ENCODE data around the gene TSPEAR.

Gene TSPEAR

DNA sequence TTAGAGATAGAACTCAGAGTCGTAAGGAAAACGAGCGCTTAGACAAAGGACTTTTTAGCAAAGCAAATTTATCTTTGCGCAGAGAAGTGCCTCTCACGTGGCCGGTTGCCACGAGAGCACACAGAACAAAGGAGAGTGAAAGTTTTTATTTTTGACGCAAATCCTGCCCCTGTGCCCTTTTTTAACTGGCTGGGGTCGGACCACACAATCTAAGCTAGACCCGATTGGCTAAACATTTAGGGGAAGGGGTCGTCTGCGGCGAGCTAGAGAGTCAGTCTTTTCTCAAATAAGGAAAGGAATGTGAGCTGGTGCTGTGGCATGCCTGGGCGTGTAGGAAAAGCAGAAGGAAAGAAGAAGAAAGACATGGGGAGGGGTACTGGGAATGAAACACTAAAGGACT lies 162.4 kb downstream of the TSPEAR start:
- no peak for DNase-seq (ENCODE audit: low spot score)
- TF ChIP-seq CTCF (IDR thresholded peaks at IDR 0.05; ENCODE audit: extremely low read depth, insufficient read depth, missing control alignments), result no peak
- in situ Hi-C loops (cut with MboI; ENCODE audit: low pct_unique_long_range_greater_than_20kb, low sequenced_read_pairs, unreplicated experiment), result no loop called here

- in situ Hi-C loops (cut with MboI; ENCODE audit: low pct_unique_long_range_greater_than_20kb, low sequenced_read_pairs, unreplicated experiment), result no loop called here
- DNase-seq (ENCODE audit: low spot score), result no peak
- no peak for TF ChIP-seq CTCF (IDR thresholded peaks at IDR 0.05; ENCODE audit: extremely low read depth, insufficient read depth, missing control alignments)
Observed at GRCh38 chr21:44548381-44548780, 163.0 kb downstream of the TSPEAR start.

DNA sequence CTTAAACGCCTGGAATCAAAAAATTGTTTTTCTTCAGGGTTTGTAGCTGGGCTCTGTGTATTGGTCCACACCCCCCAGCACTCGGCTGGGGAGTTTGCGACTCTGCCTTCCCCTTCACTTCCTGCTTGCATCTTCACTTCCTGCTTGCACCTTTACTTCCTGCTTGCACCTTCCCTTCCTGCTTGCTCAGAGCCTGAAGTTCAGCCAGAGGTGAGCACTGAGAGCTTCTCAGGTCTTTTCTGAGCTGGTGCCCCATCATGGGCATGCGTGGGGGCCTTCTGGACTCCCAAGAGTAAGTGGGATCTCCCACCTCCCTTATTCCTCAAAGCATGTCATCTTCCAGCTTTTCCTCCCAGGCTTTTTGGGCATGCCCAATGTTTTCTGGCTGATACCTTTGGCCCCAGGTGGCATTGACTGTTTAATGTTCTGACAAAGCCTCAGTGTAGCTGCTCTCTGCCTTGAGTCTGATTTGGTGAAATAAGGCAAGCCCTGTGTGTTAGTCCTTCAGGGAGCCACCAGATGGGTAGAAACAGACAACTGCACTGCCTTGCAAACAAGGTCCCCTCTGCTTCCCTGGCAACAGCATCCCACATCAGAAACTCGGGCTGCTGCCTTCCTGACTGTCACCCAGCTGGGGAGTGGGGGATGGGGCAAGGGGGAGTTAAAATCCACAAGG lies 163.6 kb downstream of the TSPEAR start:
- in situ Hi-C loops (cut with MboI; ENCODE audit: low pct_unique_long_range_greater_than_20kb, low sequenced_read_pairs, unreplicated experiment), result no loop called here
- no peak for TF ChIP-seq CTCF (IDR thresholded peaks at IDR 0.05; ENCODE audit: extremely low read depth, insufficient read depth, missing control alignments)
- DNase-seq (ENCODE audit: low spot score), result no peak

DNA sequence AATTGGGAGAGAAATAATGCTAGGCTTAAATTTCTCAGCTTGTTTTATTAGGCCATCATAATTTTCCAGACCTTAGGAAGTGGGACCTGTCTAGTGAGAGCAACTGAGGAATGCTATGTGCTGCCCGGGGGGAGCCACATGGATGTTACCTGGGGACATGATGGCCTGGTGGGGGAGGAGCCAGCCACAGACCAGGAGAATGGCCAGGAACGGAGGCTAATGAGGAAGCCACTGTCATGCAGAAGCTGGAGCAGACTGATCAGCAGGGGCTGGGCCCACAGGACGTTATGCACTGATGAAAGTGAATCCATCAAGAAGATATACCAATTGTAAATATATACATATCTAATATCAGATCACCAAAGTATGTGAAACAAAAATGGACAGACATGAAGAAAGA lies 166.8 kb downstream of the TSPEAR start:
- DNase-seq (ENCODE audit: low spot score), result no peak
- TF ChIP-seq CTCF (IDR thresholded peaks at IDR 0.05; ENCODE audit: extremely low read depth, insufficient read depth, missing control alignments), result no peak
- in situ Hi-C loops (cut with MboI; ENCODE audit: low pct_unique_long_range_greater_than_20kb, low sequenced_read_pairs, unreplicated experiment), result no loop called here

DNA sequence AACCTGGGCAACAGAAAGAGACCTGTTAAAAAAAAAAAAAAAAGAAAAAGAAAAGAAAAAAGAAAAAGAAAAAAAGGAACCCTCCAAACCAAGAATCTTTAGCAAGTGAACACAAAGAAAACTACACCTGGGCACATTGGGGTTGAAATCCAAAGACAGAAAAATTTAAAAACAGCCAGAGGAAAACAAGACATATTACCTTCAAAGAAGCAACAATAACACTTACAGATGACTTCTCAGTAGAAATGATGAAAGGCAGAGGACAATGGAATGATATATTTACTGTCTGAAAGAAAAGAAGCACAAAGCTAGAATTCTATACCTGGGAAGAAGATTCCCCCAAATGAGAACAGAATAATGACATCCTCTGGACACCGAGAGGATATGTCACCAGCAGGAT lies 168.7 kb downstream of the TSPEAR start:
- DNase-seq (ENCODE audit: low spot score), result no peak
- no peak for TF ChIP-seq CTCF (IDR thresholded peaks at IDR 0.05; ENCODE audit: extremely low read depth, insufficient read depth, missing control alignments)
- in situ Hi-C loops (cut with MboI; ENCODE audit: low pct_unique_long_range_greater_than_20kb, low sequenced_read_pairs, unreplicated experiment), result no loop called here

DNA sequence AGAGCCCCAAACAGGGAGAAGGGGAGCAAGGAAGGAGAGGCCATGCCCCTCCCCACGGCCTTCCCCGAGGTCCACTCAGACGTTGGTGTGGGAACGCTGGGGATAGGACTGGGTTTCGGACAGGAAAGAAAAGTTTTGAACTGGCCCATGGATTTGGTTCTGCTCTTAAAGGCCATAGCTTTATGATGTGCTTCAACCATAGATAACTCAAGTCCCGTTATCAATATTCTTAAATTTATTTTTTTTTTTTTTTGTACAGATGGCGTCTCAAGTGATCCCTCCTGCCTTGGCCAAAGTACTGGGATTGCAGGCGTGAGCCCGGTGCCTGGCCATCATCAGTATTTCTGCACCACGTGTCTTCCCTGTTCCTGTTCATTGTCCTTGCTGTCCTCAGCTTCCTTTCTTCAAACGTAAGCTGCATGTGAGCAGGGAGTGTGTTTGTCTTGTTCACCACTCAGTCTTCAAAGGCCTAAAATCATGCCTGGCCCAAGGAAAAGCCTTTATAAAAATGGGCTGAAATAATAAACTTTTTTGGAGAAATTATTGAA lies 170.6 kb downstream of the TSPEAR start:
- DNase-seq (ENCODE audit: low spot score), result no peak
- in situ Hi-C loops (cut with MboI; ENCODE audit: low pct_unique_long_range_greater_than_20kb, low sequenced_read_pairs, unreplicated experiment), result no loop called here
- no peak for TF ChIP-seq CTCF (IDR thresholded peaks at IDR 0.05; ENCODE audit: extremely low read depth, insufficient read depth, missing control alignments)

Data from GM13977 (cell line).